GM23248 (cell line): ENCODE results near the gene PSMC5. TPM values are rescaled to one million over a fixed set of nuclear protein-coding genes. Genes with fewer than 3 reads are reported as not detected.

ENCODE experiments used
- DNase-seq: peaks from one replicate; pipeline ENCODE4 v3.0.0-alpha.2; 2015
- H2AFZ ChIP-seq: fragments of 200-600 bp; sonication (generic); 2 replicates; pipeline ENCODE4 v1.6.1; 2016; ENCODE audit warnings: antibody characterized with exemption
- H3F3A ChIP-seq: fragments of 200-600 bp; sonication (generic); 2 replicates; pipeline ENCODE4 v1.6.1; 2016; ENCODE audit warnings: mild to moderate bottlenecking, antibody characterized with exemption, mixed run types; ENCODE audit not compliant: insufficient read depth
- H3K27ac ChIP-seq: fragments of 200-600 bp; sonication (generic); 2 replicates; pipeline ENCODE4 v1.5.1; 2016; ENCODE audit warnings: mild to moderate bottlenecking
- H3K27me3 ChIP-seq: fragments of 200-600 bp; sonication (generic); replicated peaks from 2 replicates; pipeline ENCODE4 v1.6.1; 2016; ENCODE audit warnings: mild to moderate bottlenecking; ENCODE audit not compliant: insufficient read depth
- H3K36me3 ChIP-seq: fragments of 200-600 bp; sonication (generic); 2 replicates; pipeline ENCODE4 v1.6.1; 2016; ENCODE audit warnings: low read depth, mild to moderate bottlenecking
- H3K4me1 ChIP-seq: fragments of 200-600 bp; sonication (generic); 2 replicates; pipeline ENCODE4 v1.6.1; 2016; ENCODE audit warnings: mild to moderate bottlenecking; ENCODE audit not compliant: insufficient read depth
- H3K4me2 ChIP-seq: fragments of 200-600 bp; sonication (generic); one replicate; pipeline ENCODE4 v1.6.1; 2016; ENCODE audit warnings: mild to moderate bottlenecking; ENCODE audit not compliant: unreplicated experiment
- H3K4me3 ChIP-seq: fragments of 200-600 bp; sonication (generic); 2 replicates; pipeline ENCODE4 v1.5.1; 2016; ENCODE audit warnings: mild to moderate bottlenecking
- H3K79me2 ChIP-seq: fragments of 200-600 bp; sonication (generic); 2 replicates; pipeline ENCODE4 v1.6.1; 2016; ENCODE audit warnings: mild to moderate bottlenecking; ENCODE audit not compliant: insufficient read depth
- H3K9ac ChIP-seq: fragments of 200-600 bp; sonication (generic); 2 replicates; pipeline ENCODE4 v1.6.1; 2016; ENCODE audit warnings: mild to moderate bottlenecking
- H3K9me2 ChIP-seq: fragments of 200-600 bp; sonication (generic); 2 replicates; pipeline ENCODE4 v1.6.1; 2016; ENCODE audit warnings: mixed run types, mild to moderate bottlenecking, moderate library complexity; ENCODE audit not compliant: insufficient read depth
- H3K9me3 ChIP-seq: fragments of 200-600 bp; sonication (generic); one replicate; pipeline ENCODE4 v1.6.1; 2017; ENCODE audit warnings: low read depth
- H4K20me1 ChIP-seq: fragments of 200-600 bp; sonication (generic); 2 replicates; pipeline ENCODE4 v1.6.0; 2016; ENCODE audit not compliant: insufficient read depth
- EZH2 ChIP-seq: fragments of 200-600 bp; sonication (generic); IDR thresholded peaks from 2 replicates; pipeline ENCODE4 v1.6.1; 2018; ENCODE audit warnings: antibody characterized with exemption, mild to moderate bottlenecking; ENCODE audit not compliant: insufficient read depth, poor library complexity, severe bottlenecking
- EZH2phosphoT487 ChIP-seq: fragments of 200-600 bp; sonication (generic); IDR thresholded peaks from 2 replicates; pipeline ENCODE4 v1.6.1; 2018; ENCODE audit warnings: antibody characterized with exemption, moderate library complexity, mild to moderate bottlenecking, low read depth; ENCODE audit not compliant: insufficient read depth
- WGBS, 2 experiments: methylation state at CpG; one replicate each; pipeline ENCODE4 v1.1.6; 2015 to 2017; ENCODE audit warnings: low lambda C conversion rate in 2 of 2, low coverage in 1 of 2; ENCODE audit errors: missing lambda C conversion rate in 2 of 2; 5-methylcytosine and 5-hydroxymethylcytosine counted together
- in situ Hi-C: fragments of 300-500 bp; cut with MboI; formaldehyde crosslinking; loops from 2 replicates; pipeline ENCODE4 v1.15.0; 2020
- polyA plus RNA-seq: library from polyadenylated mRNA; unstranded; fragments of >200 nt; fragmentation: Nextera tagmentation; extraction: Ambion mirVana; gene quantifications from 2 replicates; pipeline ENCODE4 v1.2.1, GENCODE V29; 2016
- total RNA-seq: library from RNA; depleted of rRNA; stranded (reverse); fragments of >200 nt; shearing (Covaris generic); gene quantifications from 2 replicates; pipeline ENCODE4 v1.2.3, GENCODE V29; 2014

PSMC5 gene
- total and polyA plus RNA-seq, 2 experiments from 2014 or later, result 60.5 to 180 TPM

- Histone ChIP-seq H3F3A (peaks cover 4% of the 10 kb centered on the region; the same call in 1 of the 2 replicates), H3K4me2 (no peak overlapping the region), H4K20me1 (no peaks in the 10 kb centered on the region), H3K4me3 (no peak overlapping the region), H3K9ac (no peak overlapping the region), H3K4me1 (no peaks in the 10 kb centered on the region), H3K79me2 (peaks cover 88% of the 10 kb centered on the region), H3K9me2 (no peaks in the 10 kb centered on the region), H3K9me3 (no peaks in the 10 kb centered on the region), H3K27ac (no peak overlapping the region), H3K36me3 (peaks cover 95% of the 10 kb centered on the region), H2AFZ (no peak overlapping the region), H3K27me3 (no peaks in the 10 kb centered on the region)
- no peak for DNase-seq
- WGBS, 2 experiments, result 93 to 100% methylated on average over 2 of the region's 2 CpGs
- in situ Hi-C loops, result no loop called here
- TF ChIP-seq EZH2phosphoT487 (no peak), EZH2 (no peak)
These were observed 21.6 kb upstream of the PSMC5 start for GRCh38 chr17:63805591-63805990.

- no peaks in the 10 kb centered on the region for H3K9me2 ChIP-seq
- peaks cover 40% of the 10 kb centered on the region for H3F3A ChIP-seq
- no peak for DNase-seq
- peaks cover 67% of the 10 kb centered on the region for H3K79me2 ChIP-seq
- H3K4me3 ChIP-seq, result no peak overlapping the region
- H3K9ac ChIP-seq, result no peak overlapping the region
- 88 to 94% methylated on average over 9 of the region's 9 CpGs for WGBS, 2 experiments
- peaks cover 95% of the 10 kb centered on the region for H3K36me3 ChIP-seq
- no peak overlapping the region for H3K4me2 ChIP-seq
- no peaks in the 10 kb centered on the region for H4K20me1 ChIP-seq
- TF ChIP-seq EZH2phosphoT487, result no peak
- no peak for TF ChIP-seq EZH2
- in situ Hi-C loops, result no loop called here
- H2AFZ ChIP-seq, result no peak overlapping the region
- H3K4me1 ChIP-seq, result no peaks in the 10 kb centered on the region
- no peaks in the 10 kb centered on the region for H3K9me3 ChIP-seq
- H3K27ac ChIP-seq, result no peak overlapping the region
- no peaks in the 10 kb centered on the region for H3K27me3 ChIP-seq
These were observed 17.3 kb upstream of the PSMC5 start for GRCh38 chr17:63809970-63810369.

- no peaks in the 10 kb centered on the region for H3K9me3 ChIP-seq
- H3K4me3 ChIP-seq, result no peak overlapping the region
- peak overlapping the region; percentile 23; the same call in 1 of the 2 replicates for H3K27ac ChIP-seq
- H3K79me2 ChIP-seq, result peaks cover 41% of the 10 kb centered on the region
- TF ChIP-seq EZH2phosphoT487 (no peak), EZH2 (no peak)
- H3K27me3 ChIP-seq, result no peaks in the 10 kb centered on the region
- peaks cover 4% of the 10 kb centered on the region; the same call in 1 of the 2 replicates for H3K4me1 ChIP-seq
- peak overlapping the region; percentile 29; the same call in 1 of the 2 replicates for H3K9ac ChIP-seq
- H4K20me1 ChIP-seq, result no peaks in the 10 kb centered on the region
- no peak for DNase-seq
- in situ Hi-C loops, result no loop called here
- H3K4me2 ChIP-seq, result no peak overlapping the region
- 81 to 91% methylated on average over 2 of the region's 2 CpGs for WGBS, 2 experiments
- H3K36me3 ChIP-seq, result peaks cover 93% of the 10 kb centered on the region
- H3K9me2 ChIP-seq, result no peaks in the 10 kb centered on the region
- H2AFZ ChIP-seq, result no peak overlapping the region
- H3F3A ChIP-seq, result peaks cover 89% of the 10 kb centered on the region
These were observed 11.1 kb upstream of the PSMC5 start for GRCh38 chr17:63816123-63816522.

- H3K9me2 ChIP-seq, result no peaks in the 10 kb centered on the region
- peak overlapping the region; percentile 29; the same call in 1 of the 2 replicates for H3K9ac ChIP-seq
- peak overlapping the region; percentile 23 for H3K27ac ChIP-seq
- no peak for TF ChIP-seq EZH2phosphoT487
- TF ChIP-seq EZH2, result no peak
- no peaks in the 10 kb centered on the region for H3K9me3 ChIP-seq
- in situ Hi-C loops, result no loop called here
- no peaks in the 10 kb centered on the region for H3K27me3 ChIP-seq
- H3K79me2 ChIP-seq, result peaks cover 47% of the 10 kb centered on the region
- H3K36me3 ChIP-seq, result peaks cover 93% of the 10 kb centered on the region
- no peak overlapping the region for H3K4me3 ChIP-seq
- no peak overlapping the region for H3K4me2 ChIP-seq
- peak; percentile 24 for DNase-seq
- no peak overlapping the region for H2AFZ ChIP-seq
- 59 to 64% methylated on average over 4 of the region's 4 CpGs for WGBS, 2 experiments
- peaks cover 4% of the 10 kb centered on the region; the same call in 1 of the 2 replicates for H3K4me1 ChIP-seq
- H4K20me1 ChIP-seq, result no peaks in the 10 kb centered on the region
- peaks cover 85% of the 10 kb centered on the region for H3F3A ChIP-seq
These were observed 10.6 kb upstream of the PSMC5 start for GRCh38 chr17:63816669-63817068.
